Endothelial cell of umbilical vein (primary cell): ENCODE measurements around the gene SEZ6L2. TPM values are rescaled to one million over a fixed set of nuclear protein-coding genes. Genes with fewer than 3 reads are reported as not detected.

ENCODE experiments used
- BruUV-seq: library from RNA; stranded (reverse); fragments of 400-500 nt; replicated peaks from 2 replicates; lab custom pipeline; 2021; lab: Mats Ljungman, UMichigan
- CTCF ChIA-PET: fragments of 300-600, 350-600 bp; sonication (Branson Sonifier 250); formaldehyde crosslinking; loops from one replicate; lab custom pipeline; 2021; ENCODE audit warnings: antibody characterized with exemption, inconsistent platforms; lab: Charles Lee
- POLR2A ChIA-PET: fragments of 300-600, 350-600 bp; sonication (Branson Sonifier 250); formaldehyde crosslinking; loops from one replicate; lab custom pipeline; 2021; ENCODE audit warnings: antibody characterized with exemption, inconsistent platforms; lab: Charles Lee
- DNase-seq: peaks from one replicate; pipeline ENCODE4 v3.0.0-alpha.2; 2011; ENCODE audit warnings: low read depth, low spot score
- FAIRE-seq: peaks from 2 replicates; lab custom pipeline; 2011; peaks lifted over from hg19 to GRCh38; lab: Jason Lieb, UNC
- H2AFZ ChIP-seq: 2 replicates; pipeline ENCODE4 v1.6.0; 2012; ENCODE audit warnings: low read depth, low read length, control low read depth, inconsistent platforms
- H3K27ac ChIP-seq: 2 replicates; pipeline ENCODE4 v1.5.1; 2011; ENCODE audit warnings: low read depth, mild to moderate bottlenecking, control low read depth, low read length, moderate library complexity; ENCODE audit not compliant: insufficient read depth
- H3K27me3 ChIP-seq, 2 experiments: 2 replicates each; pipeline versions ENCODE4 v1.6.0 to v1.6.1; 2011; ENCODE audit warnings: low read length in 2 of 2, mixed read lengths in 1 of 2; ENCODE audit not compliant: control insufficient read depth in 2 of 2, insufficient read depth in 2 of 2
- H3K36me3 ChIP-seq, 2 experiments: 2 replicates in 1 of 2; 3 replicates in 1 of 2; pipeline ENCODE4 v1.5.1; 2011; ENCODE audit warnings: low read length in 2 of 2, mild to moderate bottlenecking in 1 of 2, moderate library complexity in 1 of 2; ENCODE audit not compliant: control insufficient read depth in 2 of 2, insufficient read depth in 2 of 2; ENCODE audit errors: extremely low read depth in 1 of 2
- H3K4me1 ChIP-seq: 3 replicates; pipeline ENCODE4 v1.5.1; 2011; ENCODE audit warnings: mild to moderate bottlenecking, low read length; ENCODE audit not compliant: control insufficient read depth, insufficient read depth; ENCODE audit errors: extremely low read depth
- H3K4me2 ChIP-seq: 2 replicates; pipeline ENCODE4 v1.6.1; 2011; ENCODE audit warnings: low read length, control low read depth, mixed read lengths; ENCODE audit not compliant: insufficient read depth
- H3K4me3 ChIP-seq, 3 experiments: fragments of 200-600 bp in 1 of 3; sonication (generic), shearing (Covaris generic) in 1 of 3; replicated peaks in 1 of 3; 2 replicates each; pipeline ENCODE4 v1.5.1; 2011 to 2016; ENCODE audit warnings: control low read depth in 3 of 3, low read length in 3 of 3, mild to moderate bottlenecking in 2 of 3, inconsistent platforms in 1 of 3, low read depth in 1 of 3, moderate library complexity in 1 of 3; ENCODE audit not compliant: insufficient read depth in 1 of 3
- H3K79me2 ChIP-seq: 2 replicates; pipeline ENCODE4 v1.6.0; 2012; ENCODE audit warnings: low read length, inconsistent platforms; ENCODE audit not compliant: control insufficient read depth, insufficient read depth
- H3K9ac ChIP-seq: replicated peaks from 2 replicates; pipeline ENCODE3; 2011; ENCODE audit warnings: low read length, control low read depth; ENCODE audit not compliant: insufficient read depth; ENCODE audit errors: extremely low read depth
- H3K9me1 ChIP-seq: replicated peaks from 3 replicates; pipeline ENCODE4 v1.6.0; 2011; ENCODE audit warnings: mild to moderate bottlenecking, low read length; ENCODE audit not compliant: control insufficient read depth, insufficient read depth; ENCODE audit errors: extremely low read depth
- H3K9me3 ChIP-seq: replicated peaks from 2 replicates; pipeline ENCODE4 v1.5.1; 2012; ENCODE audit warnings: low read length, inconsistent platforms; ENCODE audit not compliant: control insufficient read depth, insufficient read depth
- H4K20me1 ChIP-seq: replicated peaks from 2 replicates; pipeline ENCODE3; 2011; ENCODE audit warnings: mild to moderate bottlenecking, low read length; ENCODE audit not compliant: control insufficient read depth, insufficient read depth; ENCODE audit errors: extremely low read depth
- CTCF ChIP-seq, 2 donors: IDR thresholded peaks; 1 replicate in 1 of 2; 2 replicates in 1 of 2; pipeline ENCODE4 v1.5.1; 2011; ENCODE audit warnings: low read length in 2 of 2, mild to moderate bottlenecking in 2 of 2, moderate library complexity in 2 of 2, control low read depth in 1 of 2, inconsistent platforms in 1 of 2, low read depth in 1 of 2; ENCODE audit not compliant: insufficient read depth in 1 of 2; ENCODE audit errors: extremely low read depth in 1 of 2
- EZH2 ChIP-seq: IDR thresholded peaks from 2 replicates; pipeline ENCODE4 v1.6.1; 2012; ENCODE audit warnings: borderline replicate concordance, low read depth, mild to moderate bottlenecking, moderate library complexity, low read length, inconsistent platforms; ENCODE audit not compliant: severe bottlenecking
- FOS ChIP-seq: IDR thresholded peaks from 2 replicates; pipeline ENCODE4 v1.6.1; 2011; ENCODE audit warnings: mild to moderate bottlenecking, low read length, moderate library complexity, borderline replicate concordance; ENCODE audit not compliant: insufficient read depth
- GATA2 ChIP-seq: IDR thresholded peaks from 2 replicates; pipeline ENCODE4 v1.7.0; 2011; ENCODE audit warnings: low read depth, mild to moderate bottlenecking, moderate library complexity, mixed read lengths, low read length; ENCODE audit not compliant: insufficient read length, insufficient read depth
- JUN ChIP-seq: IDR thresholded peaks from 2 replicates; pipeline ENCODE4 v1.6.1; 2011; ENCODE audit warnings: borderline replicate concordance, low read depth; ENCODE audit not compliant: insufficient read length, insufficient read depth
- MAX ChIP-seq: IDR thresholded peaks from 2 replicates; pipeline ENCODE4 v1.6.1; 2011; ENCODE audit not compliant: insufficient read depth, insufficient read length
- MYC ChIP-seq: IDR thresholded peaks from one replicate; pipeline ENCODE4 v1.6.1; 2011; ENCODE audit warnings: mild to moderate bottlenecking, low read depth, low read length
- POLR2A ChIP-seq: IDR thresholded peaks from 2 replicates; pipeline ENCODE4 v1.6.1; 2012; ENCODE audit warnings: low read depth, mild to moderate bottlenecking, control low read depth, low read length
- POLR2AphosphoS5 ChIP-seq: IDR thresholded peaks from 2 replicates; pipeline ENCODE4 v1.6.1; 2012; ENCODE audit warnings: low read depth, mild to moderate bottlenecking, control low read depth, low read length, moderate library complexity; ENCODE audit not compliant: insufficient read depth
- dilution Hi-C: fragments of 300-500 bp; cut with MboI; formaldehyde crosslinking; loops from one replicate; pipeline ENCODE4 v1.15.0; 2019; ENCODE audit warnings: low sequenced_read_pairs; ENCODE audit not compliant: extremely low pct_ligation_motif_present
- intact Hi-C: fragments of 100-400 bp; cut with micrococcal nuclease; formaldehyde crosslinking; loops from one replicate; pipeline ENCODE4 v1.10.0; 2022
- polyA plus RNA-seq, 4 experiments: library from polyadenylated mRNA; depleted of rRNA in 3 of 4; stranded (reverse) in 3 of 4; unstranded in 1 of 4; fragments of >200 nt; gene quantifications; 2 replicates each; pipeline versions ENCODE4 v1.2.1 to v1.2.3, GENCODE V29; 2011 to 2012; ENCODE audit warnings: missing spikeins in 1 of 4
- total RNA-seq: library from RNA; stranded (reverse); gene quantifications from 2 replicates; pipeline ENCODE4 v1.2.3, GENCODE V29; 2021

SEZ6L2 gene
- total and polyA plus RNA-seq, 2 donors (not counting 3 experiments of a cell fraction or from before 2014, with no cell fraction given) = 2.4 to 4.5 TPM

GRCh38 chr16:29849505-29849904, 49.8 kb downstream of the SEZ6L2 start:
- Histone ChIP-seq H3K4me3 (no peak overlapping the region), H3K27ac (no peak overlapping the region), H3K79me2 (no peaks in the 10 kb centered on the region), H2AFZ (no peak overlapping the region), H3K9ac (no peak overlapping the region), H3K4me1 (peaks cover 5% of the 10 kb centered on the region), H3K9me1 (no peaks in the 10 kb centered on the region), H3K4me2 (no peak overlapping the region), H4K20me1 (no peaks in the 10 kb centered on the region), H3K36me3 (peaks cover 0 to 15% of the 10 kb centered on the region in 2 experiments), H3K9me3 (no peaks in the 10 kb centered on the region), H3K27me3 (no peaks in the 10 kb centered on the region)
- intact Hi-C loops = loop anchor here (2.0 kb wide), 1 partner anchor 29 kb away; the partner anchor contains the start of gene MVP
- DNase-seq (no peak), FAIRE-seq (no peak)
- CTCF ChIA-PET = interaction anchor here (1.5 to 5.2 kb wide), 13 partner anchors 8 to 158 kb away, joined by 3 to 163 read pairs (median 30); partner anchors contain the start of genes KIF22, MAZ, MVP and PAGR1
- TF ChIP-seq MAX = no peak
- no peak for TF ChIP-seq JUN
- no peak for TF ChIP-seq POLR2A
- TF ChIP-seq FOS = no peak
- no peak for TF ChIP-seq EZH2
- no peak for TF ChIP-seq MYC
- no peak for TF ChIP-seq GATA2
- no peak for TF ChIP-seq CTCF (IDR thresholded peaks at IDR 0.05; ENCODE audit: extremely low read depth in 1 of 2, insufficient read depth in 1 of 2, low read depth in 1 of 2, low read length in 2 of 2)
- TF ChIP-seq POLR2AphosphoS5 = no peak
- dilution Hi-C loops = no loop called here
- BruUV-seq = no TSS peak
- POLR2A ChIA-PET = interaction anchor here (0.6 kb wide), 1 partner anchor 28 kb away, joined by 3 read pairs; no protein-coding TSS in a partner anchor
